ENCODE data around the gene TMEM59. TPM values are rescaled to one million over a fixed set of nuclear protein-coding genes. Genes with fewer than 3 reads are reported as not detected.

Gene TMEM59
- polyA plus RNA-seq, 3 donors = 169 to 925 (median 831) TPM

DNA sequence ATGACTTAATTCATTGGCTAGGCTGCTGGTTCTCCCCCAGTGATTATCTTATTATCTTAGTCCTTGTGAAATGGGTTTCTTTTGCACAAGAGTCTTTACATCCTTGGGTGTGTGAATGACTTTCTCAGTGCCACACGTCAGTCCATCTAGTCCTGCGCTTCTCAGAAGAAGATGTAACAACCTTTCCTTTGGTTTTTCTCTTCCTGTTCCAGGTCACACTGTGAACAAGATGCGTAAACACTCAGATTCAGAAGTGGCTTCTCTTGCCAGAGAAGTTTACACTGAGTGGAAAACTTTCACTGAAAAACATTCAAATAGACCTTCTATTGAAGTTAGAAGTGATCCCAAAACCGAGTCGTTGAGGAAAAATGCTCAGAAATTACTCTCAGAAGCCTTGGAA lies 35.4 kb upstream of the TMEM59 start:
- Mint-ChIP-seq H3K4me3 (no peak overlapping the region), H3K9me3 (peaks cover 0 to 1% (median 0%) of the 10 kb centered on the region in 7 donors), H3K4me1 (peaks cover 6% of the 10 kb centered on the region), H3K27ac (no peak overlapping the region), H3K27me3 (ENCODE audit: low read depth in 3 of 3) (peaks cover 0 to 2% (median 0%) of the 10 kb centered on the region in 3 donors), H3K36me3 (peaks cover 34 to 40% of the 10 kb centered on the region in 2 donors)
- intact Hi-C loops (cut with micrococcal nuclease) = no loop called here
- Histone ChIP-seq H3K4me3 (replicated peaks in 1 of 3; ENCODE audit: low read depth in 2 of 3, low read length in 3 of 3) (no peak overlapping the region), H3K27me3 (ENCODE audit: control insufficient read depth in 2 of 2, insufficient read depth in 2 of 2, low read length in 2 of 2) (no peaks in the 10 kb centered on the region), H3K4me1 (ENCODE audit: control insufficient read depth in 1 of 2, insufficient read depth in 2 of 2, low read length in 2 of 2) (peaks cover 0 to 4% of the 10 kb centered on the region in 2 donors), H4K20me1 (ENCODE audit: insufficient read depth, low read length) (no peaks in the 10 kb centered on the region), H3K27ac (ENCODE audit: low read depth in 1 of 2, low read length in 2 of 2) (no peak overlapping the region), H3K9ac (ENCODE audit: insufficient read depth, low read length, poor library complexity, severe bottlenecking) (no peak overlapping the region), H3K36me3 (replicated peaks in 1 of 2; ENCODE audit: control insufficient read depth in 1 of 2, insufficient read depth in 2 of 2, low read length in 2 of 2) (peaks cover 15 to 38% of the 10 kb centered on the region in 2 donors), H3K4me2 (replicated peaks; ENCODE audit: extremely low read depth, low read length, poor library complexity, severe bottlenecking) (no peak overlapping the region), H3K79me2 (ENCODE audit: insufficient read depth, low read length) (no peaks in the 10 kb centered on the region), H2AFZ (ENCODE audit: insufficient read depth, low read depth, low read length, poor library complexity, severe bottlenecking) (no peak overlapping the region), H3K9me3 (replicated peaks in 1 of 2; ENCODE audit: control insufficient read depth in 1 of 2, insufficient read depth in 1 of 2, low read length in 2 of 2) (no peaks in the 10 kb centered on the region)
- DNase-seq = no peak
- TF ChIP-seq, protein P1, sequence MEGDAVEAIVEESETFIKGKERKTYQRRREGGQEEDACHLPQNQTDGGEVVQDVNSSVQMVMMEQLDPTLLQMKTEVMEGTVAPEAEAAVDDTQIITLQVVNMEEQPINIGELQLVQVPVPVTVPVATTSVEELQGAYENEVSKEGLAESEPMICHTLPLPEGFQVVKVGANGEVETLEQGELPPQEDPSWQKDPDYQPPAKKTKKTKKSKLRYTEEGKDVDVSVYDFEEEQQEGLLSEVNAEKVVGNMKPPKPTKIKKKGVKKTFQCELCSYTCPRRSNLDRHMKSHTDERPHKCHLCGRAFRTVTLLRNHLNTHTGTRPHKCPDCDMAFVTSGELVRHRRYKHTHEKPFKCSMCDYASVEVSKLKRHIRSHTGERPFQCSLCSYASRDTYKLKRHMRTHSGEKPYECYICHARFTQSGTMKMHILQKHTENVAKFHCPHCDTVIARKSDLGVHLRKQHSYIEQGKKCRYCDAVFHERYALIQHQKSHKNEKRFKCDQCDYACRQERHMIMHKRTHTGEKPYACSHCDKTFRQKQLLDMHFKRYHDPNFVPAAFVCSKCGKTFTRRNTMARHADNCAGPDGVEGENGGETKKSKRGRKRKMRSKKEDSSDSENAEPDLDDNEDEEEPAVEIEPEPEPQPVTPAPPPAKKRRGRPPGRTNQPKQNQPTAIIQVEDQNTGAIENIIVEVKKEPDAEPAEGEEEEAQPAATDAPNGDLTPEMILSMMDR (IDR thresholded peaks at IDR 0.05) = no peak
- 81% methylated on average over 2 of the region's 5 CpGs for WGBS (ENCODE audit: insufficient coverage)

DNA sequence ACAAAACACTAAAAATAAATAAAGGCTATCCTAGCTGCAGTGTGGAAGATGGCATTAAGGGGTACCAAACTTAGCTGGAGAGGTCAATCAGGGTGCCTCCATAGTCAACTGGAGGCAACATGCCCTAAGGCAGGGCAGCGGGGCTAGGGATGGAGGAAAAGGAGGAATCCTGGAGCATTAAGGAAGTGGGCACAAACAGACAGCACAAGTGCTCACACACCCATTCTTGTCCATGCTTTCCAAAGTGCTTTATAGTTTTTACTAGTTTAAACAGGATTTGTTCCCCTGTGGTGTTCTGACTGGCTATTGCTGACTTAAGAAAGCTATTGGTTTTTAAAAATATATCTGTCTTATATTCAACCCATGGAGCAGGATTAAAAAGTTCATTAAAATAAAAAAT lies 33.8 kb upstream of the TMEM59 start:
- Histone ChIP-seq H3K9ac (ENCODE audit: insufficient read depth, low read length, poor library complexity, severe bottlenecking) (no peak overlapping the region), H3K4me1 (ENCODE audit: control insufficient read depth in 1 of 2, insufficient read depth in 2 of 2, low read length in 2 of 2) (peaks cover 0 to 3% of the 10 kb centered on the region in 2 donors), H3K36me3 (replicated peaks in 1 of 2; ENCODE audit: control insufficient read depth in 1 of 2, insufficient read depth in 2 of 2, low read length in 2 of 2) (peaks cover 15 to 38% of the 10 kb centered on the region in 2 donors), H3K27ac (ENCODE audit: low read depth in 1 of 2, low read length in 2 of 2) (no peak overlapping the region), H3K9me3 (replicated peaks in 1 of 2; ENCODE audit: control insufficient read depth in 1 of 2, insufficient read depth in 1 of 2, low read length in 2 of 2) (no peaks in the 10 kb centered on the region), H3K4me3 (replicated peaks in 1 of 3; ENCODE audit: low read depth in 2 of 3, low read length in 3 of 3) (no peak overlapping the region), H3K27me3 (ENCODE audit: control insufficient read depth in 2 of 2, insufficient read depth in 2 of 2, low read length in 2 of 2) (no peaks in the 10 kb centered on the region), H2AFZ (ENCODE audit: insufficient read depth, low read depth, low read length, poor library complexity, severe bottlenecking) (no peak overlapping the region), H3K4me2 (replicated peaks; ENCODE audit: extremely low read depth, low read length, poor library complexity, severe bottlenecking) (no peak overlapping the region), H3K79me2 (ENCODE audit: insufficient read depth, low read length) (no peaks in the 10 kb centered on the region), H4K20me1 (ENCODE audit: insufficient read depth, low read length) (peaks cover 6% of the 10 kb centered on the region)
- H3K27me3 Mint-ChIP-seq (ENCODE audit: low read depth in 3 of 3) = peaks cover 0 to 2% (median 0%) of the 10 kb centered on the region in 3 donors
- H3K27ac Mint-ChIP-seq = no peak overlapping the region
- intact Hi-C loops (cut with micrococcal nuclease) = no loop called here
- DNase-seq = no peak
- WGBS (ENCODE audit: insufficient coverage) = no CpG with 5 or more reads among the region's 1 CpG
- peaks cover 5% of the 10 kb centered on the region for H3K4me1 Mint-ChIP-seq
- TF ChIP-seq, protein P1 (IDR thresholded peaks at IDR 0.05) = no peak
- peaks cover 29 to 36% of the 10 kb centered on the region in 2 donors for H3K36me3 Mint-ChIP-seq
- no peak overlapping the region for H3K4me3 Mint-ChIP-seq
- H3K9me3 Mint-ChIP-seq = peaks cover 0 to 1% (median 0%) of the 10 kb centered on the region in 7 donors

Measured in CD14-positive monocyte (primary cell).